DOHH2 (cell line): ENCODE results near the gene USP6NL.

ENCODE experiments used
- EZH2phosphoT487 ChIP-seq: fragments of 200-600 bp; sonication (generic); IDR thresholded peaks from 2 replicates; pipeline ENCODE4 v1.6.1; 2017; ENCODE audit warnings: borderline replicate concordance, mild to moderate bottlenecking, antibody characterized with exemption, low read length, moderate library complexity, mixed read lengths
- TF ChIP-seq, protein P1 (sequence below): fragments of 200-600 bp; sonication (generic); IDR thresholded peaks from one replicate; pipeline ENCODE4 v1.5.1; 2014; ENCODE audit warnings: antibody characterized with exemption, mild to moderate bottlenecking, low read depth, low read length; ENCODE audit not compliant: poor library complexity, severe bottlenecking

DNA sequence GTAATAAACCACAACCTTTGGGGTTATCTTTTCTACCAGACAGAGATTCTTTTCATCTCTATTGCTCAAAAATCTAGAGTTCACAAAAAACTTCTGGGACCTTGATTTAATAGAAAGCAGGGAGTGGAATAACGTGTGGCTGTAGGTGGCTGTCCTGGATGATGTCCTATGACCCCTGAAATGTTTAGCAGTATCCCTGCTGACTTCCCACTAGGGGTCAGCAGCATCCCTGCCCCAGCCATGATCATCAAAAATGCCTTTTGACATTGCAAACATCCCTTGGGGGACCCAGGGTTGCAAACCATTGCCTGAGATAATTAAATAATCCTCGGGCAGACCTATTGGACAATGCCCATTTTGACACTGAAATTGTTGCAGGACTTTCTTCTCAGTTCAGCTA, 177.1 kb downstream of the USP6NL start:
- TF ChIP-seq, protein P1, sequence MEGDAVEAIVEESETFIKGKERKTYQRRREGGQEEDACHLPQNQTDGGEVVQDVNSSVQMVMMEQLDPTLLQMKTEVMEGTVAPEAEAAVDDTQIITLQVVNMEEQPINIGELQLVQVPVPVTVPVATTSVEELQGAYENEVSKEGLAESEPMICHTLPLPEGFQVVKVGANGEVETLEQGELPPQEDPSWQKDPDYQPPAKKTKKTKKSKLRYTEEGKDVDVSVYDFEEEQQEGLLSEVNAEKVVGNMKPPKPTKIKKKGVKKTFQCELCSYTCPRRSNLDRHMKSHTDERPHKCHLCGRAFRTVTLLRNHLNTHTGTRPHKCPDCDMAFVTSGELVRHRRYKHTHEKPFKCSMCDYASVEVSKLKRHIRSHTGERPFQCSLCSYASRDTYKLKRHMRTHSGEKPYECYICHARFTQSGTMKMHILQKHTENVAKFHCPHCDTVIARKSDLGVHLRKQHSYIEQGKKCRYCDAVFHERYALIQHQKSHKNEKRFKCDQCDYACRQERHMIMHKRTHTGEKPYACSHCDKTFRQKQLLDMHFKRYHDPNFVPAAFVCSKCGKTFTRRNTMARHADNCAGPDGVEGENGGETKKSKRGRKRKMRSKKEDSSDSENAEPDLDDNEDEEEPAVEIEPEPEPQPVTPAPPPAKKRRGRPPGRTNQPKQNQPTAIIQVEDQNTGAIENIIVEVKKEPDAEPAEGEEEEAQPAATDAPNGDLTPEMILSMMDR, result peak; percentile 65
- TF ChIP-seq EZH2phosphoT487, result no peak
